HG03354 (cell line): ENCODE measurements around the gene MINDY2.
A peak's percentile ranks its signal among the peaks of the same experiment; 100 is the strongest.
"Not testable (repeated sequence)": the region's sequence is repeated elsewhere in the genome, so short reads cannot be mapped to it uniquely, and the experiment has no call there.

ENCODE experiments used
- ATAC-seq: cut with Tn5 transposase; IDR thresholded peaks from one replicate; pipeline ENCODE4 v1.9.1; 2021; ENCODE audit warnings: mild to moderate bottlenecking; ENCODE audit not compliant: unreplicated experiment, poor library complexity, severe bottlenecking

Gene MINDY2

DNA sequence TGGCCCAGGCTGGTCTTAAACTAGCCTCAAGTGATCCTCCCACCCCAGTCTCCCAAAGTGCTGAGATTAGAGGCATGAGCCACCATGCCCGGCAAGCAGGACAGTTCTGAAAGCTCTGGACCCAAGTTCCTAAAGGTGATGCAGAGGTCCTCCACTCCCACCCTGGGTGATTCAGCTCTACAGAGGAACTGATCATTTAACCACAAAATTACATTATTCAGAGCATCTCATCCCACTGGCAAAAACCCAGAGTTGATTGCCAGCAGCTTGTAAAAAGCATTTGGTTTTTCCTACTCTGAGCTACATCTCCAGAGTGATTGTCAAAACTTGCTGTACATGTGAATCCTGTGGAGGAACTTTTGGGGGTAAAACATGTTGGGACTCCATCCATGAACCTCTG, 102.2 kb downstream of the MINDY2 start:
- no peak for ATAC-seq

- no peak for ATAC-seq
These were observed 104.2 kb downstream of the MINDY2 start for GRCh38 chr15:58875343-58875742.

- no peak for ATAC-seq
These were observed 105.4 kb downstream of the MINDY2 start for GRCh38 chr15:58876306-58877106.

- no peak for ATAC-seq
These were observed 107.1 kb downstream of the MINDY2 start for GRCh38 chr15:58877999-58878825.

- ATAC-seq = peak; percentile 75
These were observed 109.2 kb downstream of the MINDY2 start for GRCh38 chr15:58880320-58880719.

DNA sequence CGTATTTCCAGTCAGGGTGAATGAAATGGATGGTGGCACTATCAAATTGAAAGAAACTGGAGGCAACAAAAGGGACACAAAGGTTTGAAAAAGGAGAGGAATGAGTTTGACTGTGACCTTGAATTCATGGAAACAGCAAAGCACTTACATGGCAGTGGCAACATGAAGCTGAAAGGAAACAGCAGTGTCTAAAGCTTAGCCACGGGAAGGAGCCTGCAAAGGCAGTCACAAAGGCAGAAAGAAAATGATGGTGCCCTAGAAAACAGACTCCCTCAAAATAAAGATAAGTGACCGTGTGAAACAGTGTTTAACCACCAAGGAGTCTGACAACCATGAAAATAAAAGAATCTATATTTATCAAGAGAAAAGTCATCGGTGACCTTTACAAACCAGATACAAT, 111.1 kb downstream of the MINDY2 start:
- no peak for ATAC-seq

- not testable (repeated sequence) for ATAC-seq
These were observed 112.8 kb downstream of the MINDY2 start for GRCh38 chr15:58883926-58884325.

GRCh38 chr15:58886921-58887320, 115.8 kb downstream of the MINDY2 start:
- no peak for ATAC-seq

DNA sequence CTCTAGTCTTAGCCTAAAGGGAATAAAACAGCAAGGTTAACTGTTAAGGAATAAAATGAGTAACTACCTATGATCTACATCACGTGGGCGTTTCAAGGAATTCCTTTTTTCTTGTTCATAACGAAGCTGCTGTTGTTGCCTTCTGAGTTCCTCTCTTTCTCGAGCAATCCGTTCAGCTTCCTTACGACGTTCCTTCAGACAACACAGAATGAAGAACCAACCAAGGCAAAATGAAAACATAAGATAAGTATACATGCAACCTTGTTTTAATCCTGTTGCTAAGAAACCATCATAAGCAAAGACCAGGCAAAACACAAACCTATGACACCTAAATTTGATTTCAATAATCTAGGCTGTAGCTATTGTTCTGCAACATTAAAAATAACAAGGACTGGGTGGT, 118.3 kb downstream of the MINDY2 start:
- no peak for ATAC-seq

- no peak for ATAC-seq
These were observed 127.1 kb downstream of the MINDY2 start for GRCh38 chr15:58898150-58898680.

DNA sequence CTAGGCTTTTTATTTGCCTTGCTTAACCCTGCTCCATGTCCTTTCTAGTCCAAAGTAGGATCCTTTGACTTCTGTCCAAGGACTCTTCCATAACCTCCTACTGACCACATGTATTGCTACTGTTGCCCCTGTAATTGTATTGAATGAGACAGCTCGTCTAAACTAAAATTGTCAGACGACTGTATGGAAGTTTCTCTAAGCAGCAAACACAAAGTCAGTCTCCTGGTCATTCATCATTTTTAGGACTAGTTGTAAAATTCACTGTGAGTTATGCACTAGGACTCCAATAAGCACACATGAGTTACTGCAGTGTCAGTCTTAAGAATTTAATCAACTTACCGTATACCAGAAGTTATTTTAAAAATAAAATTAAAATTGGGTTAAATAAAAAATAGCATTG, 129.5 kb downstream of the MINDY2 start:
- ATAC-seq = no peak

- no peak for ATAC-seq
These were observed 137.6 kb downstream of the MINDY2 start for GRCh38 chr15:58908550-58909309.

GRCh38 chr15:58909616-58910015, 138.5 kb downstream of the MINDY2 start:
- no peak for ATAC-seq

- ATAC-seq = no peak
These were observed 139.4 kb downstream of the MINDY2 start for GRCh38 chr15:58910456-58910855.
